ENCODE measurements around the gene TEX9. TPM values are rescaled to one million over a fixed set of nuclear protein-coding genes. Genes with fewer than 3 reads are reported as not detected.
"Not testable (repeated sequence)": the region's sequence is repeated elsewhere in the genome, so short reads cannot be mapped to it uniquely, and the experiment has no call there.

TEX9 gene
- total RNA-seq, 1 donor from 2014 or later, result 6.1 TPM

DNA sequence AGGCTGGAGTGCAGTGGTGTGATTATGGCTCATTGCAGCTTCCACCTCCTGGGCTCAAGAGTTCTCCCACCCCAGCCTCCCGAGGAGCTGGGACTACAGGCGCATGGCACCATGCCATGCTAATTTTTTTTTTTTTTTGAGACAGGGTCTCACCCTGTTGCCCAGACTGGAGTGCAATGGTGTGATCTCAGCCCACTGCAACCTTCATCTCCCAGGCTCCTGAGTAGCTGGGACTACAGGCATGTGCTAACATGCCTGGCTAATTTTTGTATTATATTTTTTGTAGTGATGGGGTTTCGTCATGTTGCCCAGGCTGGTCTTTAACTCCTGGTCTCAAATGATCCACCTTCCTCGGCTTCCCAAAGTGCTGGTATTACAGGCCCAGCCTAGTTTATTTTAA, 4.0 kb downstream of the TEX9 start:
- Mint-ChIP-seq H3K4me3 (ENCODE audit: unreplicated experiment) (no peak overlapping the region), H3K36me3 (ENCODE audit: unreplicated experiment) (no peaks in the 10 kb centered on the region), H3K27ac (ENCODE audit: unreplicated experiment) (no peak overlapping the region), H3K4me1 (ENCODE audit: low read depth, unreplicated experiment) (peaks cover 8% of the 10 kb centered on the region), H3K9me3 (ENCODE audit: unreplicated experiment) (peaks cover 2% of the 10 kb centered on the region), H3K27me3 (ENCODE audit: unreplicated experiment) (no peaks in the 10 kb centered on the region)
- TF ChIP-seq, protein P1, sequence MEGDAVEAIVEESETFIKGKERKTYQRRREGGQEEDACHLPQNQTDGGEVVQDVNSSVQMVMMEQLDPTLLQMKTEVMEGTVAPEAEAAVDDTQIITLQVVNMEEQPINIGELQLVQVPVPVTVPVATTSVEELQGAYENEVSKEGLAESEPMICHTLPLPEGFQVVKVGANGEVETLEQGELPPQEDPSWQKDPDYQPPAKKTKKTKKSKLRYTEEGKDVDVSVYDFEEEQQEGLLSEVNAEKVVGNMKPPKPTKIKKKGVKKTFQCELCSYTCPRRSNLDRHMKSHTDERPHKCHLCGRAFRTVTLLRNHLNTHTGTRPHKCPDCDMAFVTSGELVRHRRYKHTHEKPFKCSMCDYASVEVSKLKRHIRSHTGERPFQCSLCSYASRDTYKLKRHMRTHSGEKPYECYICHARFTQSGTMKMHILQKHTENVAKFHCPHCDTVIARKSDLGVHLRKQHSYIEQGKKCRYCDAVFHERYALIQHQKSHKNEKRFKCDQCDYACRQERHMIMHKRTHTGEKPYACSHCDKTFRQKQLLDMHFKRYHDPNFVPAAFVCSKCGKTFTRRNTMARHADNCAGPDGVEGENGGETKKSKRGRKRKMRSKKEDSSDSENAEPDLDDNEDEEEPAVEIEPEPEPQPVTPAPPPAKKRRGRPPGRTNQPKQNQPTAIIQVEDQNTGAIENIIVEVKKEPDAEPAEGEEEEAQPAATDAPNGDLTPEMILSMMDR (IDR thresholded peaks at IDR 0.05; ENCODE audit: partially characterized antibody, unreplicated experiment), result no peak
- DNase-seq, result no peak

DNA sequence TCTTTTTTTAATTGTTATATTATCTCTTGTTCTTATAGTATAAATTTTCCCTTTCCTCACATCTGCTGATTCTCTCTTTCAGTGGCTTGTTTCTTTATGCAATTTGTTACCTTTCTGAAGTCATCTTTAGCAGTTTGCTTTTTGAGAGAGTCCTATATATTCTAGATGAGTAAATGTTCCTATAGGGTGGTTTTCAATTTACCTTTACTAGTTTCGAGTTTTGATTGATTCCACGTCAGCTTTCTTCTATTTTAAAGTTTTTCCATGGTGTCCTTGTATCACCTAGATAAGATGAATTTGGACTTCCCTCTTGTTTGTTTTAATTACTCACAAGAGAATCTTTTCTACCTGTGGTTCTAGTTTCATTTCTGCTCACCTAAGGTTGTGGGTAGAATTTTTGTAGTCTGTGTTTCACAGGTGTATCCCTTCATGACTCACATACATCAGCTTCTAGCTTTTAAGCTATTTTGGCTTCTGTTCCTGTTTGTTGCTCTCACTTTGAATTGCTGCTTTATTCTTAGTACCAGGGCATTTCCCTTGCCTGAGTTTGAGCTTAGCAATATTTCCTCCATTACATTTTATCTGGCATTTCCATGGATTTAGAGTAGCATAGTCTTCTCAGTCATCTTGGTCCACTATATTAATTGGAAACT, 6.4 kb downstream of the TEX9 start:
- Mint-ChIP-seq H3K27ac (ENCODE audit: unreplicated experiment) (no peak overlapping the region), H3K9me3 (ENCODE audit: unreplicated experiment) (no peaks in the 10 kb centered on the region)
- DNase-seq, result no peak

DNA sequence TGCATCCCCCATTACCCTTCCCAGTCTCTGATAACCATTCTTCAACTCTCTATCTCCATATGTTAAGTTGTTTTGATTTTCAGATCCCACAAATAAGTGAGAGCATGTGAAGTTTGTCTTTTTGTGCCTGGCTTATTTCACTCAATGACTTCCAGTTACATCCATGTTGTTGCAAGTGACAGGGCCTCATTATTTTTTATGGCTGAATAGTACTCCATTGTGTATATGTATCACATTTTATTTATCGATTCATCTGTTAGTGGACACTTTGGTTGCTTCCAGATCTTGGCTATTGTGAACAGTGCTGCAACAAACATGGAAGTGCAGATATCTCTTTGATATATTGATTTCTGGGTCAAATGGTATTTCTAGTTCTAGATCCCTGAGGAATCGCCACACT, 9.5 kb downstream of the TEX9 start:
- H3K27ac Mint-ChIP-seq (ENCODE audit: unreplicated experiment); H3K4me3 Mint-ChIP-seq (ENCODE audit: unreplicated experiment); H3K9me3 Mint-ChIP-seq (ENCODE audit: unreplicated experiment); H3K4me1 Mint-ChIP-seq (ENCODE audit: low read depth, unreplicated experiment); DNase-seq; H3K36me3 Mint-ChIP-seq (ENCODE audit: unreplicated experiment); H3K27me3 Mint-ChIP-seq (ENCODE audit: unreplicated experiment): not testable (repeated sequence)

More for the DNA sequence above, 6.4 kb downstream of the TEX9 start:
- no peaks in the 10 kb centered on the region for H3K27me3 Mint-ChIP-seq (ENCODE audit: unreplicated experiment)
- H3K4me1 Mint-ChIP-seq (ENCODE audit: low read depth, unreplicated experiment), result peaks cover 2% of the 10 kb centered on the region
- no peaks in the 10 kb centered on the region for H3K36me3 Mint-ChIP-seq (ENCODE audit: unreplicated experiment)
- TF ChIP-seq, protein P1 (IDR thresholded peaks at IDR 0.05; ENCODE audit: partially characterized antibody, unreplicated experiment), result no peak
- H3K4me3 Mint-ChIP-seq (ENCODE audit: unreplicated experiment), result no peak overlapping the region

DNA sequence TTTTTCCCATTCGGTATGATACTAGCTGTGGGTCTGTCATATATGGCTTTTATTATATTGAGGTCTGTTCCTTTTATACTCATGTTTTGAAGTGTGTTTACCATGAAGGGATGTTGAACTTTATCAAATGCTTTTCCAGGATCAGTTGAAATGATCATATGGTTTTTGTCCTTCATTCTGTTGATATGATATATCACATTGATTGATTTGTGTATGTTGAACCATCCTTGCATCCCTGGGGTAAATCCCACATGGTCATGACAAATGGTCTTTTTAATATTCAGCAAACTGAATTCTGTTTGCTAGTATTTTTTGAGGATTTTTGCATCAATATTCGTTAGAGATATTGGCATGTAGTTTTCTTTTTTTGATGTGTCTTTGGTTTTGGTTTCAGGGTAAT, 12.6 kb downstream of the TEX9 start:
- not testable (repeated sequence) for H3K27me3 Mint-ChIP-seq (ENCODE audit: unreplicated experiment); H3K9me3 Mint-ChIP-seq (ENCODE audit: unreplicated experiment); DNase-seq; H3K4me3 Mint-ChIP-seq (ENCODE audit: unreplicated experiment); H3K27ac Mint-ChIP-seq (ENCODE audit: unreplicated experiment); H3K4me1 Mint-ChIP-seq (ENCODE audit: low read depth, unreplicated experiment); H3K36me3 Mint-ChIP-seq (ENCODE audit: unreplicated experiment)

DNA sequence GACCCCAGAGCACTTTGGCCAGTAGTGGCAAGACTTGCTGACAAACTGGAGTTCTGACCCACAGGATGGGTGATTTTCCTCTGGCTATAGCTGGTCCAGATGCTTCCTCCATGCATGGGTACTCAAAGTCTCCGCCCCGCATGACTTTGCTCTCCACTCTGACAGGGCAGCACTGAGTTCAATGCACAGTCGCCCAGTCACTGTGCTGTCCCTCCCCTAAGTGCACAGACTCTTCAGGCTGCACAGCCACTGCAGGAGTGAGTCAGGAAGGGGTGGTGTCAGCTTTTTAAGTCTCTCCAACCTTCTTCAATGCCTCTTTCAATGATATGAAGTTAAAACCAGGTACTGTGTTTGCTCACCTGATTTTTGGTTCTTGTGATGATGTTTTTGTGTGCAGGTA, 17.8 kb downstream of the TEX9 start:
- no peak overlapping the region for H3K27ac Mint-ChIP-seq (ENCODE audit: unreplicated experiment)
- DNase-seq, result no peak
- H3K4me3 Mint-ChIP-seq (ENCODE audit: unreplicated experiment), result no peak overlapping the region
- peaks cover 8% of the 10 kb centered on the region for H3K36me3 Mint-ChIP-seq (ENCODE audit: unreplicated experiment)
- no peaks in the 10 kb centered on the region for H3K4me1 Mint-ChIP-seq (ENCODE audit: low read depth, unreplicated experiment)
- TF ChIP-seq, protein P1 (IDR thresholded peaks at IDR 0.05; ENCODE audit: partially characterized antibody, unreplicated experiment), result no peak
- H3K9me3 Mint-ChIP-seq (ENCODE audit: unreplicated experiment), result no peaks in the 10 kb centered on the region
- H3K27me3 Mint-ChIP-seq (ENCODE audit: unreplicated experiment), result peaks cover 2% of the 10 kb centered on the region

DNA sequence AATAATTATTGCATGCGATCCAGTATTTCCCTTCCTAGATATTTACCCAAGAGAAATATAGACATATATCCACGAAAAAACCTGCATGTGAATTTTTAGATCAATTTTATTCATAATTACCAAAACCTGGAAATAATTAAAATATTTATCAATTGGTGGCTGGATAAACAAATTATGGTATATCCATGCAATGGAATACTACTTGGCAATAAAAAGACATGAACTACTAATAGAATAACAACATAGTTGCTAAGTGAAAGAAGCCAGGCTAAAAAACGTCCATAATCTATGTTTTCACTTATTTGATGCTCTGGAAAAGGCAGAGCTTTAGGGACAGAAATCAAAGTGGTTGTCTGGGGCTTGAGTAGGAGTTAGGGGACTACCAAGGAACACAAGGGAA, 20.7 kb downstream of the TEX9 start:
- H3K9me3 Mint-ChIP-seq (ENCODE audit: unreplicated experiment), result no peaks in the 10 kb centered on the region
- no peaks in the 10 kb centered on the region for H3K4me1 Mint-ChIP-seq (ENCODE audit: low read depth, unreplicated experiment)
- DNase-seq, result no peak
- H3K27ac Mint-ChIP-seq (ENCODE audit: unreplicated experiment), result no peak overlapping the region
- H3K36me3 Mint-ChIP-seq (ENCODE audit: unreplicated experiment), result peaks cover under 1% of the 10 kb centered on the region
- no peak overlapping the region for H3K4me3 Mint-ChIP-seq (ENCODE audit: unreplicated experiment)
- TF ChIP-seq, protein P1 (IDR thresholded peaks at IDR 0.05; ENCODE audit: partially characterized antibody, unreplicated experiment), result no peak
- no peaks in the 10 kb centered on the region for H3K27me3 Mint-ChIP-seq (ENCODE audit: unreplicated experiment)

All from glutamatergic neuron (in vitro differentiated cells).